Measurements from ENCODE around the gene SORCS2. TPM values are rescaled to one million over a fixed set of nuclear protein-coding genes. Genes with fewer than 3 reads are reported as not detected.

SORCS2 gene
- total RNA-seq, 4 donors from 2014 or later: 0.07 to 1.2 (median 0.11) TPM

DNA sequence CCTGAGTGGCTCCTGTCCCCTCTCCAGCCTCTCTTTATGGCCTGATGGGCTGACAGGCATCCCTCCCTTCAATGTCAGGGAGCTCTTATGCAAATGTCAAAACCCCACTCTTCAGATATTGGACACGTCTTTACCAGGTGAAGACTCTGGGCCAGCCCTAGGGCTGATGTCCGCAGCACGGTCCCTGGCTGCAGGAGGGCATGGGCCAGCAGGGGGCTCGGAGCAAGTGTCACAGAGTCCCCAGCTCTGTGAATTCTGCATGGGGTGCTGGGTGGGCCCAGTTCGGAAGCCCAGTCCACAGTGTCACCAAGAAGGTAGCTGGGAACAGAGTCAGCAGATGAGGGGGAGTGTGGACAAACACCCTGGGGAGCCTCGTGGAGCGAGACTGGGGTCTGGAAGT lies 282.0 kb downstream of the SORCS2 start:
- Histone ChIP-seq H3K27ac (no peak overlapping the region), H3K36me3 (no peaks in the 10 kb centered on the region), H3K4me3 (no peak overlapping the region), H3K4me1 (no peaks in the 10 kb centered on the region), H3K9me3 (no peaks in the 10 kb centered on the region), H3K27me3 (no peaks in the 10 kb centered on the region)
- DNase-seq (no peak), ATAC-seq (no peak)
- TF ChIP-seq, protein P1, sequence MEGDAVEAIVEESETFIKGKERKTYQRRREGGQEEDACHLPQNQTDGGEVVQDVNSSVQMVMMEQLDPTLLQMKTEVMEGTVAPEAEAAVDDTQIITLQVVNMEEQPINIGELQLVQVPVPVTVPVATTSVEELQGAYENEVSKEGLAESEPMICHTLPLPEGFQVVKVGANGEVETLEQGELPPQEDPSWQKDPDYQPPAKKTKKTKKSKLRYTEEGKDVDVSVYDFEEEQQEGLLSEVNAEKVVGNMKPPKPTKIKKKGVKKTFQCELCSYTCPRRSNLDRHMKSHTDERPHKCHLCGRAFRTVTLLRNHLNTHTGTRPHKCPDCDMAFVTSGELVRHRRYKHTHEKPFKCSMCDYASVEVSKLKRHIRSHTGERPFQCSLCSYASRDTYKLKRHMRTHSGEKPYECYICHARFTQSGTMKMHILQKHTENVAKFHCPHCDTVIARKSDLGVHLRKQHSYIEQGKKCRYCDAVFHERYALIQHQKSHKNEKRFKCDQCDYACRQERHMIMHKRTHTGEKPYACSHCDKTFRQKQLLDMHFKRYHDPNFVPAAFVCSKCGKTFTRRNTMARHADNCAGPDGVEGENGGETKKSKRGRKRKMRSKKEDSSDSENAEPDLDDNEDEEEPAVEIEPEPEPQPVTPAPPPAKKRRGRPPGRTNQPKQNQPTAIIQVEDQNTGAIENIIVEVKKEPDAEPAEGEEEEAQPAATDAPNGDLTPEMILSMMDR (IDR thresholded peaks at IDR 0.05 in 4 of 5, conservative IDR thresholded peaks at IDR 0.05 in 1 of 5): no peak
- TF ChIP-seq POLR2A (IDR thresholded peaks at IDR 0.05): no peak
- in situ Hi-C loops (cut with MboI; ENCODE audit: low sequenced_read_pairs in 4 of 4) (no loop called here), intact Hi-C loops (cut with DNase I; ENCODE audit: low total_unique reads) (no loop called here)

DNA sequence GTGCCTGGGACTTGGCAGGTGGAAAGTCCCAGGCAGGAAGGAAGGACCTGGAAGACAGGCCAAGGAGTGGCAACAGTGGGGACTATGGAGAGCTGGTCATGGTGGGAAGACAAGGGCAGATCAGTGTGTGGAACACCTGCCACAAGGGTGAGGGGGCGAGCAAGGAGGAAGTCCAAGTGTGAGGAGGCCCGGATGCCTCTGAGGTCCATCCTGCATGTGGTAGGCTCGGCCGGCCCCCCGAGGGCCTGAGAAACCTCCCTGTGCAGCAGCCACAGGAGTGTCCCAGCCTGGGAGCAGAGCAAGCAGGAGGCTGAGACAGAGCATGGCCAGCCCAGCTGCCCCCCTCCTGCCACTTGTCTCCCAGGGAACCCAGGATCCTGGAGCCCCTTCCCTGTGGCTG lies 282.9 kb downstream of the SORCS2 start:
- Histone ChIP-seq H3K4me3 (no peak overlapping the region), H3K36me3 (no peaks in the 10 kb centered on the region), H3K9me3 (no peaks in the 10 kb centered on the region), H3K27ac (no peak overlapping the region), H3K27me3 (no peaks in the 10 kb centered on the region), H3K4me1 (no peaks in the 10 kb centered on the region)
- DNase-seq (no peak), ATAC-seq (no peak)
- in situ Hi-C loops (cut with MboI; ENCODE audit: low sequenced_read_pairs in 4 of 4) (no loop called here), intact Hi-C loops (cut with DNase I; ENCODE audit: low total_unique reads) (no loop called here)
- TF ChIP-seq, protein P1 (IDR thresholded peaks at IDR 0.05 in 4 of 5, conservative IDR thresholded peaks at IDR 0.05 in 1 of 5): no peak
- no peak for TF ChIP-seq POLR2A (IDR thresholded peaks at IDR 0.05)

DNA sequence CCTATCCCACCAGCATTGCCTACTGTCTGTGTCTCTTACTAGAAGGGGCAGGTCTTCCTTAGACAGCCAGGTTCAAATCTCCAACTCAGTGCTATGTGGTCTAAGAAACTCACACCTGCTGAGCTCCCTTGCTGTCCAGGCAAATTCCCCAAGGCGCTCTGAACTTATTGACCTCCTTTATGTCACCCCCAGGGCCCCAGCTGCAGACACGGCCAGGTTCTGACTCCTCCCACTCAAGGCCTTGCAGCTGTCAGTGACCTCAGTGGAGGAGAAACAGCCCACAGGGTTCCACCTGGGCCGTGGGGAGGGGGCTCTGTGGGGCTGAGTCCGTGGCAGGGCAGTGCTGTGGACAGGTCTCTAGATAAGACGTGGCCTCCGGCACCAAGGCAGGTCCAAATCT lies 284.5 kb downstream of the SORCS2 start:
- Histone ChIP-seq H3K36me3 (no peaks in the 10 kb centered on the region), H3K4me1 (no peaks in the 10 kb centered on the region), H3K4me3 (no peak overlapping the region), H3K27ac (no peak overlapping the region), H3K27me3 (no peaks in the 10 kb centered on the region), H3K9me3 (no peaks in the 10 kb centered on the region)
- DNase-seq (no peak), ATAC-seq (no peak)
- TF ChIP-seq POLR2A (IDR thresholded peaks at IDR 0.05): no peak
- TF ChIP-seq, protein P1 (IDR thresholded peaks at IDR 0.05 in 4 of 5, conservative IDR thresholded peaks at IDR 0.05 in 1 of 5): no peak
- intact Hi-C loops (cut with DNase I; ENCODE audit: low total_unique reads) (no loop called here), in situ Hi-C loops (cut with MboI; ENCODE audit: low sequenced_read_pairs in 4 of 4) (no loop called here)

DNA sequence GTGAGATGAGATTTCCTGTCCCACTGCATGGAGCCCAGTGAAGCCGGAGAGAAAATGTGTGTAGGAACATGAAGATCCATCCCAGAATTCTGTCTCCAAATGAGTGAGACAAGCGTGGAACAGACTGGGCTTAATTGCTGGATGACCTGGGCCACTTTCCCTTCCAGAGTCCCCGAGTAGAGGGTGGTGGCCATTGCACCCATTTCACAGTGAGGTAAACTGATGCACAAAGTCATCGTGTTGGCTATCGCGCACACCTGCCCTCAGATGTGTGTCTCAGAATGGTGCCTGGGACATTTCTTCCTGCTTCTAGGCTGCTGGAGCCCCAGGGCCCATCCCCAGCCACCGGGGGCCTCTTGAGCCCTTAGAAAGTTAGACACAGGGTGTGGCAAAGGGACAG lies 285.4 kb downstream of the SORCS2 start:
- no peaks in the 10 kb centered on the region for H3K27me3 ChIP-seq
- H3K4me1 ChIP-seq: no peaks in the 10 kb centered on the region
- in situ Hi-C loops (cut with MboI; ENCODE audit: low sequenced_read_pairs in 4 of 4): no loop called here
- TF ChIP-seq POLR2A (IDR thresholded peaks at IDR 0.05): no peak
- TF ChIP-seq, protein P1 (IDR thresholded peaks at IDR 0.05 in 4 of 5, conservative IDR thresholded peaks at IDR 0.05 in 1 of 5): no peak
- no peak overlapping the region for H3K27ac ChIP-seq
- intact Hi-C loops (cut with DNase I; ENCODE audit: low total_unique reads): no loop called here
- H3K4me3 ChIP-seq: no peak overlapping the region
- no peaks in the 10 kb centered on the region for H3K36me3 ChIP-seq
- ATAC-seq (no peak), DNase-seq (no peak)
- no peaks in the 10 kb centered on the region for H3K9me3 ChIP-seq

DNA sequence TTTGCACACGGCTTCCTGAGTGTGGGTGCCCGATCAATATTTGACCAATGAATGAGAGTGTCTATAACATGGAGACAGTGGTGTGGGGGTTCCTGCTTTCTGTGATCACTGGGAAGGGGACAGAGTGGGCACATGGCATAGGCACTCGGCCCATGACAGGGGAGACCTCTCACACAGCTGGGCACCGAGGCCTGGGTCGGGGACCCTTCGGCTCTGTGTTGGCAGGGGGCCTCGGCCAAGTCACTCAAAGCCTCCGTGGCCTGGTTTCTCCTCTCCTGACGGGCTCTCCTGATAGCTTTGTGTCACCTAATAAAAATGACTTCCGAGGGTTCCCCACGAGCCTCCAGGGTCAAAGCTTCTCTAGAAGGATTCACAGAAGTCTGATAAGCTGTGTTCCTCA lies 286.3 kb downstream of the SORCS2 start:
- intact Hi-C loops (cut with DNase I; ENCODE audit: low total_unique reads): no loop called here
- Histone ChIP-seq H3K36me3 (no peaks in the 10 kb centered on the region), H3K4me3 (no peak overlapping the region), H3K9me3 (no peaks in the 10 kb centered on the region), H3K27ac (no peak overlapping the region), H3K27me3 (no peaks in the 10 kb centered on the region), H3K4me1 (no peaks in the 10 kb centered on the region)
- no peak for ATAC-seq
- TF ChIP-seq, protein P1 (IDR thresholded peaks at IDR 0.05 in 4 of 5, conservative IDR thresholded peaks at IDR 0.05 in 1 of 5): no peak
- TF ChIP-seq POLR2A (IDR thresholded peaks at IDR 0.05): no peak
- in situ Hi-C loops (cut with MboI; ENCODE audit: low sequenced_read_pairs in 4 of 4): no loop called here
- no peak for DNase-seq

All from gastrocnemius medialis (tissue), 4 donors.